NCI-H2196 (cell line): ENCODE results near the gene GGCX.
"Not testable (repeated sequence)": the region's sequence is repeated elsewhere in the genome, so short reads cannot be mapped to it uniquely, and the experiment has no call there.

ENCODE experiments used
- DNase-seq: peaks from one replicate; lab custom pipeline; 2025; ENCODE audit not compliant: unreplicated experiment; lab: John Stamatoyannopoulos, UW

The GGCX gene

DNA sequence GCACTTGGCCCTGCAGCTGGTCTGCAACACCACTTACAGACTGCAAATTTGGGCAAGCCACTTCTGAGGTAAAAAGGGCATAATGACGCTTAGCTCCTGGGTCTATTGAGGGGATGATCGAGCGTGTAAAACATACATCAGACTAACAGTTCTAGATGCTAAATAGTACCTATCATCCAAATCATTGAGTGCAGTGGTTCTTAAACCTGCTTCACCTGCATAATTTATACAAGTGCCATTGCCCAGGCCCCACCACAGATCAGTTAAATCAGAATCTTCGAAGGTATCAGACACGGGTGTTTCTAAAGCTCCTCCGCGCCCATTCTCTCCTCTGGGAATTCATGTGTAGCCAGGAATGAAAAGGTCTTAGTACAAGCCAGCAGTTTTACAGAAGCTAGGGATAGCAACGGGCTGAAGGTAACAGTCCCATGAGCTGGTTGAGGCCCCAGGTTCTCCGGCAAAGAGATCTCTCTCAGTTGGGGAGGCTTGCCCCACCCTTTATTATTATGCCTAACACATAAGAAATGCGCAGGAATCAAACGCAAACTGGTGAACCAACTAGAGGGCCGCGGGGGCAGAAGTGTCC, 33.5 kb upstream of the GGCX start:
- DNase-seq = no peak

DNA sequence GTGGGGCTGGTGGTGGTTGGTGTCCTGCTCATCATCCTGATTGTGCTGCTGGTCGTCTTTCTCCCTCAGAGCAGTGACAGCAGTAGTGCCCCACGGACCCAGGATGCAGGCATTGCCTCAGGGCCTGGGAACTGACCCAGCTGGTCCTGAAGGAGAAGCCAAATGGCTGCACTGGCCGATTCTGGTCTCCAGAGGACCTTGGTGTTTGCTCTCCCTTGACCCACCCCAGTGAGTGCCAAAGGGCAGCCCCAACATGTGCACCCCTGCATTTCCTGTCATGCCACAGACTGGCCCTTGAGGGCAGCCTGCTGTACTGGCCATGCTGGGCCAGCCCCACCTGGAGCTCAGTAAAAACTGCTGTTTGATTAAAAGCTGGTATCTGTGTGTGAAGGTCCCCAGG, 31.7 kb upstream of the GGCX start:
- DNase-seq = no peak

DNA sequence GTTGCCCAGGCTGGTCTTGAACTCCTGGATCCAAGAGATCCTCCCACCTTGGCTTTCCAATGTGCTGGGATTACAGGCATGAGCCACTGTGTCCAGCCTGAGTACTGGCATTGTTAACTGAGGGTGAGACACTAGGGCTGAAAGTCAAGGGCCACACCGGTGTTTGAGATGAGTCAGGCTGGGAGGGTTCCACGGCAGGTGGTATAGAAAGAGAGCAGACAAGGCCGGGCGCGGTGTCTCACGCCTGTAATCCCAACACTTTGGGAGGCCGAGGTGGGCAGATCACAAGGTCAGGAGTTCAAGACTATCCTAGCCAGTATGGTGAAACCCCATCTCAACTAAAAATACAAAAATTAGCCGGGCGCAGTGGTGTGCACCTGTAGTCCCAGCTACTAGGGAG, 31.0 kb upstream of the GGCX start:
- not testable (repeated sequence) for DNase-seq

DNA sequence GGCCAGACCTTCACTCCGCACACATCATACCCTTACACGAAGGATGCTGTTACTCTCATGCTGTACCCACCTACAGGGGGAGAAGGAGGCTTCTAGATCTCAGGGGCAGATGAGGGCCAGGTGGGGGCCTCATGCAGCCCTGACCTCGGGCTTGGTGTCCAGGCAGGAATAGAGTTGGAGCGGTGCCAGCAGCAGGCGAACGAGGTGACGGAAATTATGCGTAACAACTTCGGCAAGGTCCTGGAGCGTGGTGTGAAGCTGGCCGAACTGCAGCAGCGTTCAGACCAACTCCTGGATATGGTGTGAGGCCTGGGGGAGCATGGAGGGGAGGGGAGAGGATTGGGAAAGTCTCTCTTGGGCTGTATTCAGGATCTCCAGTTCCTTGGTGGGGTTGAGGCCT, 30.3 kb upstream of the GGCX start:
- no peak for DNase-seq

DNA sequence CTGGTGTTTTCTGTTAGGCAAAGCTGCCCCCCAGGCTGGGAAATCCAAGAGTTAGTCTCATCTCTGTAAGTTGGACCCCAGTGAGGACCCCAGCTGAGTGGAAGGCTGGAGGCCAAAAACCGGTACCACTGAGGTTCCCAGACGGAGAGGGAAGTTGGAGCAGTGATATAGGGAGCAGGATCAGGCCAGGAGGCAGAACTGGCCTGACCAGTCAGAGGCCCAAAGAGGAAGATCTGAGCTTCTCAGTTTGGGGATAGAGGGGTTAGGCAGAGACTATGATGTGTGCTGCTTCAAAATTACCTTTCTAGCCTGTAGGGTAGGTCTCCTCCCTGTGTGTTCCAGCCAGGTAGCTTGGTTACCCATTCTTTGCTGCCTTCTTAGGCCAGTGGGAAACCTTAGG, 29.7 kb upstream of the GGCX start:
- DNase-seq = no peak

DNA sequence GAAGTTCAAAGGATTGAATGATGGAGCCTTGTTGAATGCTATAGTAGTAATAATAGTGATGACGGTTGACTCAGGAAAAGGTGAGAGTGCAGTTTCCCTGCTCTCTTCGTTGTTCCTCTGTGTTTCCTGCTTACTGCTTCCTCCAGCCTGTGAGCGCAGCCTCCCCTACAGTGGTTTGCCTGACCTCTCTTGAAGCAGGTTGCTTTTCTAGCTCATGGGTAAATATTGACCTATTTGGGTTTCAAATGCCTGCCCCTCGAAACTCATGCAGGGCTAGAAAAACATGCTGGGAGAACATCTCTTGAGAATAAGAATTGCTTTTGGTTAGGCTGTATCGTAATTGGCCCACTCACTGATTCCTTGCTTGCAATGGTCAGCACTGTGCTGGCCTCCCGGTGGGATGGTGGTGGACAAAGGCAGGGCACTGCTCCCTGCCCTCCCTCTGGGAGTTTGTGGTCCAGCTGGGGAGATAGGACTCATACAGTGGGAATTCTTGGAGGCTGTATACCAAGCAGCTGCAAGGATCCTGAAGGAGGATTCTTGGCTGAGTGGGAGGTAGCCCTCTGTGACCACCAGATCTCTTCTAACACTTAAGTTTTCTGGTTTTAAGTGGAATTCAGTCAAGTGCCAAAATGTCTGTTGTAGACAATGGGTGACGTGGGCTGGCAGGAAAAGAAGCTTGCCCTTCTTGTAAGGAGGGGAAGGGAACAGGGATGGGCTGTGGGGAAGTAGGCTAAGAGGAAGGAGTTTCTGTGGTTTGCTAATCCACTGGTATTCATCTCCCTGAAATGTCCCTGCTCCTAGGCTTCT, 28.9 kb upstream of the GGCX start:
- DNase-seq = no peak

DNA sequence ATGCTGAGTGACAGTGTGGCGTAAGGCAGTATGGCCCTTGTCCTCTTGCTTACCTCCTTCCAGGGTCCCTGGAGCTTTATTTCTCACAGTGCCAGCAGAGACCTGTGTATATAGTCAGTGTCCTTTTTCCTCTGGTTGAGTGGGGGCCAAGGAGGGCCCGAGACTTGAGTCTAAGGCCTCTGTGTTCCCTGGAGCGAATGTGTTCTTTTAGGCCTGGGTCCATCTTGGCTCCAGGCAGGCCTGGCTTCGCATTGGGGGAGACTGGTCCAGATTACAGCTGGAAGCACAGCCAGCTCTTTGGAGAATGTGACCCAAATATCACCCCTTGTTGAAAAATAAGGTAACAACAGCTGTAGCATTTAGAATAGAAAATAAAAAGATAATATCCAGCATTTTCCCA, 27.9 kb upstream of the GGCX start:
- DNase-seq = no peak

DNA sequence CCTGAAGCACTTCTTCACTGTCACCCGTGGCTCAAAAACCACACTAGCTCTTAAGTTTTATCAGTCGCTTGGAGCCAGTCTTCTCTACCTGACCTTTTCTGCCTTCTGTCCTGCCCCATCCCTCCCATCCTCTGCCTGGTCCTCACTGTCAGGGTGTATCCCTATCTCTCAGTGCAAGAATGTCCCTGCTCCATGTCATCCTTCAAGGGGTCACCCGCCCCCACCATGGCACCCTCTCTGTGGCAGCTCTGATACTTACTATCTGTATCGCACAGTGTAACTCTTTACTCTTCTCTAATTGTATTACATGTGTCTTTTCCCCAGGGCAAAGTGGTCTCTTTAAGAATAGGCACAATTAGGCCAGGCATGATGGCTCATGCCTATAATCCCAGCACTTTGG, 27.4 kb upstream of the GGCX start:
- DNase-seq = no peak

DNA sequence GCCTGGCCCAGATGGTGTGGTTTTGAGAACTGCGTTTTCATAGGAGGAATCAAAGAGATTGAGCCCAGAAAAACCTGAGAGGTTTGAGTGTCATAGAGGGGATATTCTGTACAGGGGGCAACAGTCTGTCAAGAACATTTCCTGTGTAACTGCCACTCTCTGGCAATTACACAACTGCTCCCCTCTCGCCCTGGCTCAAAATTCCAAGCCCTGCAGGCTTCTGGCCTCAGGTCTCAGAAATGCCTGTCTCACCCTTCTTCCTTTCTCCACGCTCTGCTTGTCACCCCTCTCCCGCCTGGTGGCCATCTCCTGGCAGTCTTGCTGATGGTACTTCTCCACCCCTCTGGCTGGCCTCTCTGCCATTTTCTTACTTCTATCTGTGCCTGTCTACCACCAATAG, 26.9 kb upstream of the GGCX start:
- DNase-seq = no peak

DNA sequence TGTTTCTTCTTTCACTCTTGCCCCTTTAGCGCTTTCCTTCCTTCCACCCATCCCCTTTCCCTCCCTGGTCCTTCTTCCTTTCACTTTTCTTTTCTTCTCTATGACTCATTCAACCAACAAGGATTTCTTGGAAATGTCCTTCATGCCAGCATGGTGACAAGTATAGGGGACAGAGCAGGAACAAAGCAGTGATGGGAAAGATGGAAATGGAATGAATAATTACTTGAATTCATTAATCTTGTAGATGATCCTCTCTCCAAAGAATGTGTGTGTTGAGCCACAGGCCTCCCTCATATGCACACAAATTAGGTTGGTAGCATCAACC, 24.4 kb upstream of the GGCX start:
- no peak for DNase-seq

DNA sequence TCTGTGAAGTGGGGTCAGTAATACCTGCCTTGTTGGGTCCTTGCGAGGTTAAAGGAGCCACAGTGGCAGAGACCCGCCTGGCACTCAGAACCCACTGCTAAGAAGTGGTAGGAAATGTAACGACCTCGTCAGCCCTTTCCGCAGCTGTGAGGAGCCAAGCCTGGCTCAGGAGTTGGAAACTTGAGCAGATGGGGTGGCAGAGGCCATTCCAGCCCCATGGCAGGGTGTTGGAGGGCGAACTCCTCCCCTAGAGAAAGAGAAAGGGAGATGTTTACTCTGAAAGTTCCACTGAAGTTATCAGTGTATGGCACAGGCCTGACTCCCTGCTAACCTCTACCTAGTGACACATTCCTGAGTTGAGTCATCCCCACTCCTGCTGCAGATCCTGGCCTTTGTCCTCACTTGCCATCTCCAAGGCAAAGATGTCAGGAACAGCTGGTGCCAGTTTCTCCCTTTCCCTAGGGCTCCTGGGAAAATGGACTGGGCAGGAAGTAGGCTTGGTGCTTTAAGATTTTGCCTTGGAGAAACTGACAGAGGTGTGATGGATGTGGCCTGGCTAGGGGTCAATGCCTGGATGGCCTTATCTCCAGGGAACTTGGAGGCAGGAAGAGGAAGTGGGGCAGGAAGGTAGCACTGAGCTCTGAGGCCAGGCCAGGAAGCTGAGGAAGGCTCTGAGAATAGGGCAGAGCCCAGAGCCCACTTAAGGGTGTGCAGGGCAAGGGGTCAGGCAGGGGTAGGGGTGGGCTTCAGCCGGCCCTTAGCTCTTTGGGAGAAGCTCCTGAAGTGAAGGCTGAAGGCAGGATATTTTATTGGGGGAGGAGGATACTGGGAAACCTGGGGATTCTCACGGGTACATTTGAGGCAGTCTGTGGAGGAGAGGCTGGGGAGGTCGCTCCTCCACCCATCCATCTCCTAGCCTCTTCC, 23.8 kb upstream of the GGCX start:
- no peak for DNase-seq

DNA sequence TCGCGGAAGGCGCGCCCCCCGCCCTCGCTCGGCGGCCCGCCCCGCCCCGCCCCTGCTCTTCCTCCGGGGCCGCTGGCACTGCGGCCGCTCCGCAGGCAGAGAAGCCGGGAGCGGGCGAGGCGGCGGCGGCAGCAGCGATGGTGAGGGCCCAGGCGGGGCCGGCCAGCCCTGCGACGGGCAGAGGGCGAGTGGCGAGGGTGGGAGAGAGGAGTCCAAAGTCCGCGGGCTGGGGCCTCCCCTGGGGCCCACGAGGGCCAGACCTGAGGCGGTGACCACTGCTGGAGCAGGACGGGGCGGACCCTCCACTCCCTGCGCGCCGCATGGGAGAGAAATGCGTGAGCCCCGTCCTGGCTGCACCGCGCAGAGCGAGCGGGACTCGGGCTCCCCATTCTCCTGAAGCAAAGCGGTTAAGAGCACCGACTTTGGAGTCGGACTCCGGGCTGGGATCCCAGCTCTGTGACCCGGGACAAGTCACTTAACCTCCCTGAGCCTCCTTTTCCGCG, 23.1 kb upstream of the GGCX start, which contains the start of gene VAMP5:
TSS of gene VAMP5 (plus strand) at position 78 of the 503 bp plus-strand sequence. CDS start at position 138, 60 bp downstream.
- no peak for DNase-seq

DNA sequence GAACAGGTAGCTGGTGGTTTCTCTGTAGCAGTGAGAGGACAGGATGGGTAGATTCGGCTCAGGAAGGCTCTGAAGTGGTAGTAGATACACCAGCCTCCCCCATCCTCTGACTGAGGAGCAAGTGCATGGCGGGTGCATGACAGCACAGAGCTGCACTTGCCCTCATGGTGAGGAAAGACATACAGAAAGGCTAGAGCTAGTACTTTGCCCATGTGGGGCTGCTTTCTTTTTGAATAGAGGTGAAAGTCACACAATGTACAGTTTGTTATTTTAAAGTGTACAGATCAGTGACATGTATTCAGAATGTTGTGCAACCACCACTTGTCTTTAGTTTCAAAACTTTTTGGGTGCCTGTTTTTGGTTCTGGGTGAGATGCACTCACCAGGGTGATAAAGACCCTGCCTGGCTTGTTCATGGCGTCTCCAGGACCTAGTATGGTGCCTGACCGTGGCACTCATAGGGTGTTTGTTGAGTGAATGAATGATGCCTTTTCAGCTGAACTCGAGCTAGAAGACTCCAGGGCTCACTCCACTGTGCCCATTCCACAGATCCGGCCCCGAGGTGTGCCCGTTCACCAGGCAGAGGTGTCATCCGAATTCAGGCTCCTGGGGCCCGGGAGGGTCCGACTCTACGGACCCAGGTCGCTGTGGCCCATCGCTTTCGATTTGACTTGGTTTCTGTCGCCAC, 22.5 kb upstream of the GGCX start:
- no peak for DNase-seq

DNA sequence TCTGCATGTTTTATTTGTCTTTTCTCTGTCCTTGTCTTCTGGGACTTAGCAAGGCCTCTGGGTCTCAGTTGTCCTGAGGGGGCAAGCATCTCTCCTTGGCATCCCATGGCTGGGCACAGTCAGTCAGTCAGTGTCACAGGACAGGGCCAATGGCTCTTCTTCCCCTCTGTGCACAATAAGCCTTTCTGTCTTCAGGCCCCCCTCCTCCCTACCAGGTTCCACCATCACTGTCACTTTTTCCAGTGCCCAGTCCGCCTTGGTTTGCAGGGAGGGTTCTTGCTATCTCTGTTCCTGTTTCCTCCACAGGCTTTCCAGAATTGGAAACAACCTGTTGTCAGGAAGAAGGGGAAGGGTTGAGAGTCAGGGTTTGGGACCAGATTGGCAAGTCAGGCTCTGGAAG, 21.2 kb upstream of the GGCX start:
- no peak for DNase-seq

DNA sequence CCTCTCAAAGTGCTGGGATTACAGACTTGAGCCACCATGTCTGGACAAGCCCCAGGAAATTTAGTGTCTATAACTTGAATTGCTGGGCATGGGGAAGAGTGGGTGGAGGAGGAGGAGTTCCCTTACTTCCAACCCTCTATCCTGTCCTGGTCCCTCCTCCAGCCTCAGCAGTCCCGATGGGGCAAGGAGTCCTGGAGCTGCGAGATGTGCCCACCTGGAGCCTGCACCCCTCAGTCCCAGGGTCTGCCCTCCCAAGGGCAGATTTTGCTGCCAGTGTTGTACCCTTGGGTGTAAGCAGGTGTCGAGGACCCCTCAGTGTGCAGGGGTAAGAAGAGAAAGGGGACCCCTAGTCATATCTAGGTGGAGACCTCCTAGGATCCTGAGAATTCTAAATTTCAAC, 18.9 kb upstream of the GGCX start:
- no peak for DNase-seq

DNA sequence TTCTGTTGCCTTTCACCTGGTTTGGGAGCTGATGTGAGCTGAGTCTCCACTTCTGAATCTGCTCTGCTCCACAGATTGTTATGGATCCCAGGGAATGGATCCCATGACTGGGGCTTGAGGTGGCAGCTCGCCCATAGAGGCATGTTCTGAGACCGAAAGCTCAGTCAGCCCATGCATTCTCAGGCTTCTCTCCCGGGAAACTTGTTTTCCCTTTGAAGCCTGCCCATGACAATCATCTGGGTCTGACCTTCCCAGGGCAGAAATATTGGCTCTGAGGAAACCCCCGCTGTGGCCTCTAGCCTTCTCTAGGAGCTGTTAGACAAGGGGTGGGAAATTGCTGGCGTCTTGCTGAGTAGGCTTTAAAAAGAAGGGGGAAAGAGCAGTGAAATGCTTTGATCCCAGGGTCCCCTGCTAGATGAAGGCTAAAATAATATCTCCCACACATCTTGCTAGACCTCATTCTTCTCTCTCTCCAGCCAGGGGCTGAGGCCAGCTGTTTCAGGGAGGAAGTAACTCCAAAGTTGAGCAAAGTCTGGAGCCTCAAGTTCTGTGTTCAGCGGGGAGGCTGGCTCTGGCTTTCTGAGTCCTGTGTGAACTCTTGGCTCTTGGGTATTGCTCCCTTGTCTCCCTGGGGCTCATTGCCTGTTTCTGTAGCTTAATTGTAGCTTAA, 18.1 kb upstream of the GGCX start:
- no peak for DNase-seq

DNA sequence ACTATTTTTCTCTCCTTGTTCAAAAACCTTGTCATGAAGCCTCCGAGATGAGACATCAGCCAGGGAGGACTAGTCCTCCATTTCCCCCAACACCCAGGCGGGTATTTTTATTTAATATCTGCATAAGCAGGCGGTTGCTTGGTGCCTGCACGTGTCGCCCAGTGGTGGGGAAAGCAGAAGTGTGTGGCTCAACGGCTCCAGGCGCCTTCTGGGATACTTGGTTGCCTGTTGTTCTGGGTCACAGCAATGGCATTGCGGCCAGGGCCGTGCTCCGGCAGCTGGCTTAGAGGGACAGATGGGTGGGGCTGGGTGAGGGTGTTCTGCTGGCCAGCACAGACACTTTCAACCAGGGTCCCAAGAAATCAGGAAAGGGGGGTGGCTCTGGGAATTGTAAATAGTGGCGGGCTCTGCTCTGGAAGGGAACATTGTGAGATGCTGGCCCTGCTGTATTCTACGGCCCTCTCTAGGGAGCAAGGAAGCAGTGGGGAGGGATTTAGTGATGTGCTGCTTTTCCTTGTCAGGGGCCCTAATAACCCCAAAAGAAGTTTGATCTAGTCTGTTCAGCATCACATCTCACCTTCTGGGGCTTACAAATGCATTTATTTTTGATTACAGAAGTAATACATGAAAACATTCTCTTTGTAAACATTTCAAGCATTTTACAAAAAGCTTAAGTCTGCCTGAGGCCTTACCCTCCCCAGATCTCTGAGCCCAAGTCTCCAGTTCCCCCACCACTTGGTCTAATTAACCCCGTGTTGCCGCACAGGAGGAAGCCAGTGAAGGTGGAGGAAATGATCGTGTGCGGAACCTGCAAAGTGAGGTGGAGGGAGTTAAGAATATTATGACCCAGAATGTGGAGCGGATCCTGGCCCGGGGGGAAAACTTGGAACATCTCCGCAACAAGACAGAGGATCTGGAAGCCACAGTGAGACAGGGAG, 17.2 kb upstream of the GGCX start:
- no peak for DNase-seq

DNA sequence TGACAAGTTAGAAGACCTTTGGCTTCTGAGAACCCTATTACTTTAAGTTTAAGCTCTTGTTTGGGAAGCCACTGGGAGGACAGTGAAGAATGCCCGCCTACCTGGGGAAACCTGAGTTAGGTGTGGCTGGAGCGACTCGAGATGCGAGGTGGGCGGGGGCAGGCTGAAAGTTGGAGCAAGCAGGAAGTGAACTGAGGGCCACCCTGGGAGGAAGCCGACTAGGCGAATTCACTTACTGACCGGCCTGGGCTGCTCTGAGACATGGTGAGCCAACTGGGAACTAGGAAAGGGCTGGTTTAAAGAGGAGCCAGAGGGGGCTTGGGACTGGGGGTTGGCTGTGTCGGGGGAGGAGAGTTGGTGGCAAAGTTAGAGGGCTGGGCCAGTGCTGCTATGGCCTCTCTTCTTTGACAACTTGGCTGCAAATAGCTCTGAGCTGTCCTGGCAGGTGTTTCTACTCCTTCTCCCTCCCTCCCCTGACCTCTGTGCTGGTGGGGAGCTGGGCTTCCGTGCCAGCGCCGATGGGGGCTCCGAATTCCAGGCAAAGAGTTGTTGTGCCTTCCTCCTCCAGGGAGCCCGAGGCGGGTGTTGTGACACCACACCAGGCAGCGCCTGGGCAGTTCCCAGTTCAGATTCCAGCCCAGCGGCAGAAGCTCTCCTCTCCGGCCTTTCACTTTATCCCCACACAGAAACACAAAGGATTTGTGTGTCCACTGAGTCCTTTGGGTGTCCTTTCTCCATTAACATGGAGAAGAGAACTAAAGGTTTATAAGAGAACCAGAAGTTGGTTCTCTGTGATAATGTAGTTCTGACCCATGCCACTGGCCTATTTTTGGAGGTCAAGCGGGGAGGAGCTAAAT, 16.3 kb upstream of the GGCX start, which contains the start of gene VAMP8:
TSS of gene VAMP8 (plus strand) at position 201 of the 857 bp plus-strand sequence. CDS start at position 262, 61 bp downstream.
- no peak for DNase-seq

DNA sequence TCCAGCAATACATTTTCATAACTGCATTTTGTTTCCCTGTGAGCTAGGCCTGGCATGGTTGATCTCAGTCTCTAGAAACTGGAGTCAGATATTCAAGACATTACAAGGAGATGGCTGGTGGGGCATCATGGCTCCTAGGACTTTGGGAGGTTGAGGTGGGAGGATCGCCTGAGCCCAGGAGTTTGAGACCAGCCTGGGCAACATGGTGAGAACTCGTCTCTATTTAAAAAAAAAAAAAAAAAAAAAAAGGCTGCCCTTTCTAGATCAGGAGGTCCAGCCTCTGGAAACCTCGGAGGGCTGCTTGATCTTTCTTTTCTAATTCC, 15.7 kb upstream of the GGCX start:
- no peak for DNase-seq
